HL-60 (cell line): ENCODE measurements around the gene OR52K1.
A peak's percentile ranks its signal among the peaks of the same experiment; 100 is the strongest.

Experiments
- DNase-seq, 2 experiments: peaks; one replicate each; pipeline ENCODE4 v3.0.0-alpha.2; 2010 to 2020; ENCODE audit warnings: low read depth in 1 of 2, low spot score in 1 of 2
- H3K27ac ChIP-seq: fragments of 250-450 bp; sonication (Bioruptor Pico); replicated peaks from 2 replicates; pipeline ENCODE4 v1.5.1; 2020; ENCODE audit warnings: mild to moderate bottlenecking, moderate library complexity
- H3K27me3 ChIP-seq: fragments of 250-450 bp; sonication (Bioruptor Pico); 2 replicates; pipeline ENCODE4 v1.5.1; 2021; ENCODE audit warnings: mild to moderate bottlenecking, moderate library complexity; ENCODE audit not compliant: insufficient read depth, poor library complexity, severe bottlenecking
- H3K4me3 ChIP-seq: replicated peaks from 2 replicates; pipeline ENCODE4 v1.5.1; 2011; ENCODE audit warnings: mild to moderate bottlenecking, control low read depth, low read length; ENCODE audit not compliant: insufficient read depth
- GABPA ChIP-seq: IDR thresholded peaks from 2 replicates; pipeline ENCODE4 v1.6.1; 2012; ENCODE audit warnings: low read depth
- POLR2AphosphoS5 ChIP-seq: IDR thresholded peaks from 2 replicates; pipeline ENCODE4 v1.6.1; 2012; ENCODE audit warnings: low read depth
- SPI1 ChIP-seq: IDR thresholded peaks from 2 replicates; pipeline ENCODE4 v1.6.1; 2012; ENCODE audit warnings: low read depth, mild to moderate bottlenecking, borderline replicate concordance
- TF ChIP-seq, protein P1 (sequence below): IDR thresholded peaks from 2 replicates; pipeline ENCODE4 v1.6.1; 2012; ENCODE audit warnings: low read depth; ENCODE audit not compliant: insufficient replicate concordance
- TF ChIP-seq, protein P2 (sequence below): IDR thresholded peaks from one replicate; pipeline ENCODE4 v1.5.1; 2011; ENCODE audit warnings: low read length, control low read depth, inconsistent platforms; ENCODE audit not compliant: insufficient read depth

OR52K1 gene

DNA sequence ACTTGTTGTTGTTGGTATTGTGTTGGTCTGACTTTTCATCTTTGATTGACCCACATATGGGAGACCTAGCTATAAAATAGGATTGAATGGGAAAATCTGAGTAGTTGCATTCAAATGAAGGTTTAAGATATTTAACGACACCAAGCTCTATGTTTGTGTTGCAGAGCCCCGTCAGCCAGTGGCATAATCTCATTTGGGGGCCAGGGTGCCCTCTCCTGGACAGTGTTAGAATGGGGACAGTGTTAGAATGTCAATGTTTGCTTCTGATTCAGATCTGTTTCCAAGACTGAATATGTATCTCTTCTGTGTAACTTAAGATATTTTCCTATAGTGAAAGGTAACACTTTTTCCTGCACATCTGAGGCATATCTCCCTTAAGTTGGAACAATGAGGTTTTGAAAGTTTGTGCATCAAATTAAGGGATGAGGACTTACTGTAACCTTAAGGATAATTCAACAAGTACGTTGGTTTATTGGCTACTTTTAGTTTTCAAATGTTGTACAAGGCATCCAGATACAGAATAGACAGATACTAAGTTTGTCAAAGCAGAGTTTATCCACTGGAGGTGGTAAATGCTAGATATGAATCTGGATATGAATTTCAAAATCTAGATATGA, 57.3 kb downstream of the OR52K1 start:
- peak; percentile 8 to 58 for DNase-seq

DNA sequence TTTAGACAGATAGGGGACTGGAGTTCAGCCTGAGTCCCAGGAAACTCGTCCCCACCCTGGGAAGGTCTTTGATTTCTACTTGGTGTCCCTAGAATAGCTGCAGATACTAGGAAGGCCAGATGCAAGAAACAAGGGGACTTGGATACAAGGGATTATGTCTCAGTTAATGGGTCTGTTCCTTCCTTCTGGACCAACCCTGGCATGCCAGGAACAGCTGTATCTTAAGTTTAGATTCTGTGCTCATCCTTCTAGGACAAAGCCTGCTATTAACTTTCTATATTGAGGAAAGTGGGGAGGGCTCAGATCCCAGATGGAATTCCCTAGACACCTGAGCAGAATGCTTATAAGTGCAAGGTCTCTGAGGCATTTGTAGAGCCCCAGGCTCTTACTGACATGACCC, 58.6 kb downstream of the OR52K1 start:
- Histone ChIP-seq H3K27ac (no peak overlapping the region), H3K27me3 (no peaks in the 10 kb centered on the region), H3K4me3 (no peak overlapping the region)
- TF ChIP-seq GABPA, result no peak
- no peak for TF ChIP-seq POLR2AphosphoS5
- TF ChIP-seq, protein P1, sequence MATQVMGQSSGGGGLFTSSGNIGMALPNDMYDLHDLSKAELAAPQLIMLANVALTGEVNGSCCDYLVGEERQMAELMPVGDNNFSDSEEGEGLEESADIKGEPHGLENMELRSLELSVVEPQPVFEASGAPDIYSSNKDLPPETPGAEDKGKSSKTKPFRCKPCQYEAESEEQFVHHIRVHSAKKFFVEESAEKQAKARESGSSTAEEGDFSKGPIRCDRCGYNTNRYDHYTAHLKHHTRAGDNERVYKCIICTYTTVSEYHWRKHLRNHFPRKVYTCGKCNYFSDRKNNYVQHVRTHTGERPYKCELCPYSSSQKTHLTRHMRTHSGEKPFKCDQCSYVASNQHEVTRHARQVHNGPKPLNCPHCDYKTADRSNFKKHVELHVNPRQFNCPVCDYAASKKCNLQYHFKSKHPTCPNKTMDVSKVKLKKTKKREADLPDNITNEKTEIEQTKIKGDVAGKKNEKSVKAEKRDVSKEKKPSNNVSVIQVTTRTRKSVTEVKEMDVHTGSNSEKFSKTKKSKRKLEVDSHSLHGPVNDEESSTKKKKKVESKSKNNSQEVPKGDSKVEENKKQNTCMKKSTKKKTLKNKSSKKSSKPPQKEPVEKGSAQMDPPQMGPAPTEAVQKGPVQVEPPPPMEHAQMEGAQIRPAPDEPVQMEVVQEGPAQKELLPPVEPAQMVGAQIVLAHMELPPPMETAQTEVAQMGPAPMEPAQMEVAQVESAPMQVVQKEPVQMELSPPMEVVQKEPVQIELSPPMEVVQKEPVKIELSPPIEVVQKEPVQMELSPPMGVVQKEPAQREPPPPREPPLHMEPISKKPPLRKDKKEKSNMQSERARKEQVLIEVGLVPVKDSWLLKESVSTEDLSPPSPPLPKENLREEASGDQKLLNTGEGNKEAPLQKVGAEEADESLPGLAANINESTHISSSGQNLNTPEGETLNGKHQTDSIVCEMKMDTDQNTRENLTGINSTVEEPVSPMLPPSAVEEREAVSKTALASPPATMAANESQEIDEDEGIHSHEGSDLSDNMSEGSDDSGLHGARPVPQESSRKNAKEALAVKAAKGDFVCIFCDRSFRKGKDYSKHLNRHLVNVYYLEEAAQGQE, result no peak
- TF ChIP-seq SPI1, result no peak
- TF ChIP-seq, protein P2, sequence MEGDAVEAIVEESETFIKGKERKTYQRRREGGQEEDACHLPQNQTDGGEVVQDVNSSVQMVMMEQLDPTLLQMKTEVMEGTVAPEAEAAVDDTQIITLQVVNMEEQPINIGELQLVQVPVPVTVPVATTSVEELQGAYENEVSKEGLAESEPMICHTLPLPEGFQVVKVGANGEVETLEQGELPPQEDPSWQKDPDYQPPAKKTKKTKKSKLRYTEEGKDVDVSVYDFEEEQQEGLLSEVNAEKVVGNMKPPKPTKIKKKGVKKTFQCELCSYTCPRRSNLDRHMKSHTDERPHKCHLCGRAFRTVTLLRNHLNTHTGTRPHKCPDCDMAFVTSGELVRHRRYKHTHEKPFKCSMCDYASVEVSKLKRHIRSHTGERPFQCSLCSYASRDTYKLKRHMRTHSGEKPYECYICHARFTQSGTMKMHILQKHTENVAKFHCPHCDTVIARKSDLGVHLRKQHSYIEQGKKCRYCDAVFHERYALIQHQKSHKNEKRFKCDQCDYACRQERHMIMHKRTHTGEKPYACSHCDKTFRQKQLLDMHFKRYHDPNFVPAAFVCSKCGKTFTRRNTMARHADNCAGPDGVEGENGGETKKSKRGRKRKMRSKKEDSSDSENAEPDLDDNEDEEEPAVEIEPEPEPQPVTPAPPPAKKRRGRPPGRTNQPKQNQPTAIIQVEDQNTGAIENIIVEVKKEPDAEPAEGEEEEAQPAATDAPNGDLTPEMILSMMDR, result no peak
- DNase-seq, result no peak

More for the DNA sequence above, 57.3 kb downstream of the OR52K1 start:
- TF ChIP-seq POLR2AphosphoS5 (no peak), GABPA (no peak), SPI1 (no peak)
- TF ChIP-seq, protein P1, result no peak
- TF ChIP-seq, protein P2, result peak; percentile 79
- Histone ChIP-seq H3K4me3 (no peak overlapping the region), H3K27me3 (no peaks in the 10 kb centered on the region), H3K27ac (no peak overlapping the region)
